ENCODE measurements around the gene S100A2. TPM values are rescaled to one million over a fixed set of nuclear protein-coding genes. Genes with fewer than 3 reads are reported as not detected.

S100A2 gene
- total RNA-seq, 4 donors from 2014 or later = 949 to 3,544 (median 1,180) TPM

GRCh38 chr1:153547560-153548551 lies 17.8 kb downstream of the S100A2 start:
- intact Hi-C loops (cut with DNase I) = no loop called here
- H3K4me1 ChIP-seq = peaks cover 79 to 100% (median 86%) of the 10 kb centered on the region in 3 donors
- DNase-seq = no peak
- TF ChIP-seq POLR2A (IDR thresholded peaks at IDR 0.05) = no peak
- TF ChIP-seq CTCF (IDR thresholded peaks at IDR 0.05) = no peak
- peak overlapping the region; percentile 88 to 94 (median 92) for H3K27ac ChIP-seq
- 83 to 84% methylated on average over 12 to 18 of the region's 19 CpGs for WGBS, 2 donors
- no peak overlapping the region for H3K4me3 ChIP-seq
- H3K27me3 ChIP-seq = no peaks in the 10 kb centered on the region
- H3K36me3 ChIP-seq = peaks cover 0 to 20% (median 0%) of the 10 kb centered on the region in 3 donors
- no peaks in the 10 kb centered on the region for H3K9me3 ChIP-seq

- intact Hi-C loops (cut with DNase I) = no loop called here
- H3K4me1 ChIP-seq = peaks cover 87 to 100% (median 93%) of the 10 kb centered on the region in 3 donors
- no peak for TF ChIP-seq CTCF (IDR thresholded peaks at IDR 0.05)
- TF ChIP-seq POLR2A (IDR thresholded peaks at IDR 0.05) = no peak
- H3K27me3 ChIP-seq = no peaks in the 10 kb centered on the region
- WGBS, 2 donors = 48 to 61% methylated on average over 8 to 10 of the region's 14 CpGs
- H3K4me3 ChIP-seq = peak overlapping the region in 2 of 4 donors; percentile 49 to 64
- H3K9me3 ChIP-seq = no peaks in the 10 kb centered on the region
- DNase-seq = no peak
- H3K36me3 ChIP-seq = peaks cover 0 to 13% (median 0%) of the 10 kb centered on the region in 3 donors
- H3K27ac ChIP-seq = peak overlapping the region; percentile 88 to 94 (median 92)
Observed at GRCh38 chr1:153546796-153547559, 18.7 kb downstream of the S100A2 start.

GRCh38 chr1:153546371-153546770 lies 19.3 kb downstream of the S100A2 start:
- peak overlapping the region; percentile 88 to 94 (median 92) for H3K27ac ChIP-seq
- no peaks in the 10 kb centered on the region for H3K27me3 ChIP-seq
- H3K9me3 ChIP-seq = no peaks in the 10 kb centered on the region
- H3K4me3 ChIP-seq = peak overlapping the region in 3 of 4 donors; percentile 47 to 64 (median 49)
- H3K36me3 ChIP-seq = peaks cover 0 to 8% (median 0%) of the 10 kb centered on the region in 3 donors
- peaks cover 93 to 100% (median 96%) of the 10 kb centered on the region in 3 donors for H3K4me1 ChIP-seq
- no peak for DNase-seq
- intact Hi-C loops (cut with DNase I) = no loop called here
- WGBS, 2 donors = 67 to 73% methylated on average over 7 of the region's 8 CpGs
- TF ChIP-seq CTCF (IDR thresholded peaks at IDR 0.05) (no peak), POLR2A (IDR thresholded peaks at IDR 0.05) (no peak)

GRCh38 chr1:153545067-153546055 lies 20.3 kb downstream of the S100A2 start, which contains the start of gene S100A4:
Gene S100A4, minus strand, starts transcription at chr1:153545806. Its CDS starts 1,012 bp downstream, at chr1:153544794.
- H3K9me3 ChIP-seq = no peaks in the 10 kb centered on the region
- peak in 2 of 6 experiments; percentile 3 to 18 for TF ChIP-seq CTCF (IDR thresholded peaks at IDR 0.05)
- peak in 3 of 4 donors; percentile 20 to 57 (median 57) for TF ChIP-seq POLR2A (IDR thresholded peaks at IDR 0.05)
- WGBS, 2 donors = 8 to 17% methylated on average over 9 to 11 of the region's 19 CpGs
- peak within 1 kb of the TSS; percentile 20 to 64 (median 48) for H3K4me3 ChIP-seq
- peaks cover 0 to 8% (median 0%) of the 10 kb centered on the region in 3 donors for H3K36me3 ChIP-seq
- H3K4me1 ChIP-seq = peaks cover 96 to 100% (median 99%) of the 10 kb centered on the region in 3 donors
- intact Hi-C loops (cut with DNase I) = no loop called here
- peak; percentile 76 for DNase-seq
- peak within 1 kb of the TSS; percentile 88 to 94 (median 92) for H3K27ac ChIP-seq
- H3K27me3 ChIP-seq = no peaks in the 10 kb centered on the region

Measured in esophagus squamous epithelium (tissue), 5 donors.